Astrocyte (in vitro differentiated cells and primary cell): ENCODE data around the gene OTOF. TPM values are rescaled to one million over a fixed set of nuclear protein-coding genes. Genes with fewer than 3 reads are reported as not detected.

ENCODE experiments used
- DNase-seq: peaks from one replicate; pipeline ENCODE4 v3.0.0-alpha.2; 2010; ENCODE audit warnings: low read depth
- FAIRE-seq: peaks from 2 replicates; lab custom pipeline; 2011; peaks lifted over from hg19 to GRCh38; lab: Jason Lieb, UNC
- H2AFZ ChIP-seq: 2 replicates; pipeline ENCODE4 v1.6.0; 2012; ENCODE audit warnings: low read depth, low read length, inconsistent platforms
- H3K27ac ChIP-seq: 2 replicates; pipeline ENCODE4 v1.5.1; 2011; ENCODE audit warnings: low read depth, low read length, inconsistent platforms
- H3K27me3 ChIP-seq: 2 replicates; pipeline ENCODE4 v1.6.0; 2011; ENCODE audit warnings: low read length, inconsistent platforms; ENCODE audit not compliant: insufficient read depth
- H3K36me3 ChIP-seq: 2 replicates; pipeline ENCODE4 v1.5.1; 2011; ENCODE audit warnings: low read length, inconsistent platforms; ENCODE audit not compliant: insufficient read depth
- H3K4me1 ChIP-seq: 2 replicates; pipeline ENCODE4 v1.5.1; 2011; ENCODE audit warnings: low read length, inconsistent platforms; ENCODE audit not compliant: insufficient read depth
- H3K4me2 ChIP-seq: 2 replicates; pipeline ENCODE4 v1.6.0; 2012; ENCODE audit warnings: low read length, inconsistent platforms
- H3K4me3 ChIP-seq: 2 replicates; pipeline ENCODE4 v1.5.1; 2011; ENCODE audit warnings: low read depth, mild to moderate bottlenecking, low read length, inconsistent platforms; ENCODE audit not compliant: insufficient read depth
- H3K79me2 ChIP-seq: 2 replicates; pipeline ENCODE4 v1.6.0; 2012; ENCODE audit warnings: mild to moderate bottlenecking, low read length, inconsistent platforms; ENCODE audit not compliant: insufficient read depth
- H3K9ac ChIP-seq: 2 replicates; pipeline ENCODE4 v1.6.0; 2012; ENCODE audit warnings: mild to moderate bottlenecking, low read length, inconsistent platforms
- H3K9me3 ChIP-seq: 2 replicates; pipeline ENCODE4 v1.5.1; 2012; ENCODE audit warnings: low read depth, mild to moderate bottlenecking, low read length, inconsistent platforms; ENCODE audit not compliant: insufficient read depth
- H4K20me1 ChIP-seq: 2 replicates; pipeline ENCODE4 v1.6.0; 2012; ENCODE audit warnings: low read length, inconsistent platforms; ENCODE audit not compliant: insufficient read depth
- H3K27ac Mint-ChIP-seq: one replicate; pipeline ENCODE4 v1.8.0; 2021; ENCODE audit warnings: mild to moderate bottlenecking, mixed read lengths; ENCODE audit not compliant: unreplicated experiment
- H3K27me3 Mint-ChIP-seq: one replicate; pipeline ENCODE4 v1.8.0; 2021; ENCODE audit warnings: low read depth, mixed read lengths; ENCODE audit not compliant: unreplicated experiment
- H3K36me3 Mint-ChIP-seq: one replicate; pipeline ENCODE4 v1.8.0; 2021; ENCODE audit warnings: low read depth, mixed read lengths; ENCODE audit not compliant: unreplicated experiment
- H3K4me1 Mint-ChIP-seq: one replicate; pipeline ENCODE4 v1.8.0; 2021; ENCODE audit warnings: low read depth, mixed read lengths; ENCODE audit not compliant: unreplicated experiment
- H3K4me3 Mint-ChIP-seq: one replicate; pipeline ENCODE4 v1.8.0; 2021; ENCODE audit warnings: mild to moderate bottlenecking, moderate library complexity, mixed read lengths; ENCODE audit not compliant: unreplicated experiment
- H3K9me3 Mint-ChIP-seq: one replicate; pipeline ENCODE4 v1.8.0; 2021; ENCODE audit warnings: mild to moderate bottlenecking, mixed read lengths; ENCODE audit not compliant: unreplicated experiment
- CTCF ChIP-seq: IDR thresholded peaks from 2 replicates; pipeline ENCODE4 v1.5.1; 2011; ENCODE audit warnings: low read depth, mild to moderate bottlenecking, inconsistent platforms, low read length, moderate library complexity; ENCODE audit not compliant: insufficient read depth
- EZH2 ChIP-seq: IDR thresholded peaks from 2 replicates; pipeline ENCODE4 v1.6.1; 2012; ENCODE audit warnings: mild to moderate bottlenecking, low read length, inconsistent platforms; ENCODE audit not compliant: insufficient read depth
- total RNA-seq: library from RNA; stranded (reverse); gene quantifications from 2 replicates; pipeline ENCODE4 v1.2.1, GENCODE V29; 2021

OTOF gene
- total RNA-seq, 1 donor from 2014 or later = not detected

GRCh38 chr2:26472821-26473655, 4.9 kb downstream of the OTOF start:
- Mint-ChIP-seq H3K4me3 (no peak overlapping the region), H3K36me3 (no peaks in the 10 kb centered on the region), H3K27me3 (peaks cover 13% of the 10 kb centered on the region), H3K27ac (no peak overlapping the region), H3K9me3 (peaks cover 7% of the 10 kb centered on the region), H3K4me1 (no peaks in the 10 kb centered on the region)
- H3K4me1 ChIP-seq = no peaks in the 10 kb centered on the region
- H3K9ac ChIP-seq = no peak overlapping the region
- H3K79me2 ChIP-seq = no peaks in the 10 kb centered on the region
- no peak overlapping the region for H3K4me2 ChIP-seq
- FAIRE-seq (no peak), DNase-seq (no peak)
- TF ChIP-seq EZH2 (no peak), CTCF (no peak)
- H4K20me1 ChIP-seq = no peaks in the 10 kb centered on the region
- no peak overlapping the region for H2AFZ ChIP-seq
- H3K27me3 ChIP-seq = no peaks in the 10 kb centered on the region
- peaks cover 5% of the 10 kb centered on the region for H3K9me3 ChIP-seq
- H3K27ac ChIP-seq = no peak overlapping the region
- no peaks in the 10 kb centered on the region for H3K36me3 ChIP-seq
- no peak overlapping the region for H3K4me3 ChIP-seq

GRCh38 chr2:26471766-26472706, 5.9 kb downstream of the OTOF start:
- Histone ChIP-seq H3K4me1 (no peaks in the 10 kb centered on the region), H3K27me3 (no peaks in the 10 kb centered on the region), H2AFZ (no peak overlapping the region), H3K79me2 (no peaks in the 10 kb centered on the region), H3K4me3 (no peak overlapping the region), H4K20me1 (no peaks in the 10 kb centered on the region), H3K9me3 (peaks cover 5% of the 10 kb centered on the region), H3K36me3 (no peaks in the 10 kb centered on the region), H3K27ac (no peak overlapping the region), H3K4me2 (no peak overlapping the region), H3K9ac (no peak overlapping the region)
- Mint-ChIP-seq H3K27ac (no peak overlapping the region), H3K36me3 (no peaks in the 10 kb centered on the region), H3K4me1 (no peaks in the 10 kb centered on the region), H3K9me3 (peaks cover 7% of the 10 kb centered on the region), H3K4me3 (no peak overlapping the region), H3K27me3 (peaks cover 9% of the 10 kb centered on the region)
- DNase-seq (no peak), FAIRE-seq (no peak)
- no peak for TF ChIP-seq CTCF
- TF ChIP-seq EZH2 = no peak
